CD4-positive, alpha-beta T cell treated with Interleukin-12 subunit alpha and Interleukin-12 subunit beta, for 1 hour (primary cell): ENCODE measurements around the gene ZNF235.
"Not testable (repeated sequence)": the region's sequence is repeated elsewhere in the genome, so short reads cannot be mapped to it uniquely, and the experiment has no call there.

ENCODE experiments used
- DNase-seq: peaks from one replicate; pipeline ENCODE4 v3.0.0-alpha.2; 2020

Gene ZNF235

DNA sequence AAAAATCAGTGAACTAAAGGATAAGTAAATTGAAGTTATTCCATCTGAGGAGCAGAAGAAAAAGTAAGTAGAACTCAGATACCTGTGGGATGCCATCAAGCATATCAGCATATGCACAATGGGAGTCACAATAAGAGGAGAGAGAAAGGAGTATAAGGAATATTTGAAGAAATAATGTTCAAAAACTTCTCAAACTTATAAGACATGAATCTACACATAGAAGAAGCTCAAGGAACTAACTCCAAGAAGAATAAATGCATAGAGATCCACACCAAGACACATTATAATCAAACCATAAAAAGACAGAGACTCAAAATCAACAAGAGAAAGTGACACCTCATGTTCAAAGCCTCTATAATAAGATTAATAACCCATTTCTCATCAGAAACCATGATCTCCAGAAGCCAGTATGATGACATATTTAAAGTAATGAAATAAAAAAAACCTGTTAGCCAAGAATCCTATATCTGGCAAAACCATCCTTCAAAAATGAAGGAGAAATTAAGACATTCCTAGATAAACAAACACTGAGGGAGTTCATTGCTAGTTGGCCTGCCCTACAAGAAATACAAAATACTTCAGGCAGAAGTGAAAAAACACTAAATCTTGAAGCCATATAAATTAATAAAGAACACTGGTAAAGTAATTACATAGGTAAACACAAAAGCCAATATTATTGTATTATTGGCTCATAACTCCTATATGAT is 49.0 kb downstream of the ZNF235 start:
- DNase-seq: no peak

DNA sequence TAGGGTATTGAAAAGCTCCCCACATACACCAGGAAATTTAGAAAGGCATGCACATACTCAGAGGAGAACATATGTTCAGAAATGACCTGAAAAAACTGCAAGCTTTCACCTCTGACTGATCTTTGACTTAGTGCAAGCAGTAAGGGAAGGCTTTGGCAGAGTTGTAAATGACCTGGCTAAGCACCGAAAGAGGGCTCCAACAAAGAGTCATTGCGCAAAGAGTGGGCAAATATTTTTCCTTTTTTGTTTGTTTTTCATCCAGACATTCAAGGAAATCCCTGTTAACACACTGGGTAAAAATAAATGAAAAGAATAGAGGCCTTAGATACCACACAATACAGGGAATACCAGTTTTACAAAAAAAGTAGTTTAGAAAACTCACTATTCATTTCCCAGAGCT is 50.3 kb downstream of the ZNF235 start:
- DNase-seq: no peak

DNA sequence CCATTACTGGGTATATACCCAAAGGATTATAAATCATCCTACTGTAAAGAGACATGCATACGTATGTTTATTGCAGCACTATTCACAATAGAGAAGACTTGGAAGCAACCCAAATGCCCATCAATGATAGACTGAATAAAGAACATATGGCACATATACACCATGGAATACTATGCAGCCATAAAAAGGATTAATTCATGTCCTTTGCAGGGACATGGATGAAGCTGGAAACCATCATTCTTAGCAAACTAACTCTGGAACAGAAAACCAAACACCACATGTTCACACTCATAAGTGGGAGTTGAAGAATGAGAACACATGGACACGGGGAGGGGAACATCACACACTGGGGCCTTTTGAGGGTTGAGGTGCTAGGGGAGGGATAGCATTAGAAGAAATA is 51.4 kb downstream of the ZNF235 start:
- DNase-seq: not testable (repeated sequence)

DNA sequence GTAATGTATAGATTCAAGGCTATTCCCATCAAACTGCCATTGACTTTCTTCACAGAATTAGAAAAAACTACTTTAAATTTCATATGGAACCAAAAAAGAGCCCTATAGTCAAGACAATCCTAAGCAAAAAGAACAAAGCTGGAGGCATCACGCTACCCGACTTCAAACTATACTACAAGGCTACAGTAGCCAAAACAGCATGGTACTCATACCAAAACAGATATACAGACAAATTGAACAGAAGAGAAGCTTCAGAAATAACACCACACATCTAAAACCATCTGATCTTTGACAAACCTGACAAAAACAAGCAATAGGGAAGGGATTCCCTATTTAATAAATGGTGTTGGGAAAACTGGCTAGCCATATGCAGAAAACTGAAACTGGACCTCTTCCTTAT is 52.5 kb downstream of the ZNF235 start:
- DNase-seq: not testable (repeated sequence)

DNA sequence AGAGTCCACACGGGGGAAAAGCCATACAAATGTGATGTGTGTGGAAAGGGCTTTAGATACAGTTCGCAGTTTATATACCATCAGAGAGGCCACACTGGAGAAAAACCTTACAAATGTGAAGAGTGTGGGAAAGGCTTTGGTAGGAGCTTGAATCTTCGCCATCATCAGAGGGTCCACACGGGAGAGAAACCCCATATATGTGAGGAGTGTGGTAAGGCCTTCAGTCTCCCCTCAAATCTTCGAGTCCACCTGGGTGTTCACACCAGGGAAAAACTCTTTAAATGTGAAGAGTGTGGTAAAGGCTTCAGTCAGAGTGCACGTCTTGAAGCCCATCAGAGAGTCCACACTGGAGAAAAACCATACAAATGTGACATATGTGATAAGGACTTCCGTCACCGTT is 68.4 kb downstream of the ZNF235 start:
- DNase-seq: no peak
